K562 (cell line): Measurements from ENCODE around the gene CDKL5.

Source experiments
- E2F8 ChIP-seq: fragments of 450-650 bp; IDR thresholded peaks from 2 replicates; pipeline ENCODE4 v1.7.1; 2018; ENCODE audit warnings: mild to moderate bottlenecking, low read depth; ENCODE audit not compliant: partially characterized antibody
- MEF2D ChIP-seq: conservative IDR thresholded peaks from 2 replicates; pipeline ENCODE4 v1.6.1; 2016; ENCODE audit warnings: low read depth, missing genetic modification characterization, missing compliant biosample characterization
- TBL1XR1 ChIP-seq, 2 experiments: IDR thresholded peaks; 2 replicates each; pipeline ENCODE4 v1.6.1; 2012; ENCODE audit warnings: improper control_type of control experiment in 2 of 2, low read length in 2 of 2, mild to moderate bottlenecking in 1 of 2
- ZNF518B ChIP-seq: fragments of 250-450 bp; sonication (Bioruptor Pico); IDR thresholded peaks from 2 replicates; pipeline ENCODE4 v1.5.0; 2021; ENCODE audit warnings: mild to moderate bottlenecking, moderate library complexity

GRCh38 chrX:18561020-18561419 is 135.6 kb downstream of the CDKL5 start:
- TF ChIP-seq TBL1XR1 (IDR thresholded peaks at IDR 0.05; ENCODE audit: low read length in 2 of 2) (no peak), MEF2D (tag) (no peak), E2F8 (no peak), ZNF518B (no peak)
